Measurements from ENCODE around the gene TRIM8. TPM values are rescaled to one million over a fixed set of nuclear protein-coding genes. Genes with fewer than 3 reads are reported as not detected.

Gene TRIM8
- total and polyA plus RNA-seq, 9 of the 15 experiments (the other 6 are each of a cell fraction or from before 2014, with no cell fraction given), result 1.7 to 26.0 (median 9.1) TPM

DNA sequence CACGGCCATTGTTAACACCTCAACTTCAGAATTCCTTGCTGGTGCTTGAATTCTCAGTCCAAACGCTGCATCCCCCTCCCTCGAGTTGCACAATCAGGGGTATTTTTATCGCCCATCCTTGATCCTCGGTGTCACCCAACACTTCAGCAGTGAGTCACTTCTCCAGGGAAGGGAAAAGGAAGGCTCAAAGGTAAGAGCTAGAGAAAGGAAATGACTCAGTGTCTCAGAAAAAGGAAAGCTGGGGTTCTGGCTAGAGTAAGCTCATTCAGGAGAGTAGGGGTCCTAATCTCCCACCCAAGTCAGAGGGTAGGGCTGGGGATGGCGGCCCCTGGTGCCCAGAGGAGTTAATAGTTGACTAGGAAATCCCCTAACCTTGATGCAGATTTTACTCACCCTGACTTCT lies 39.8 kb upstream of the TRIM8 start:
- ATAC-seq (no peak), DNase-seq (ENCODE audit: extremely low read depth in 1 of 4, low spot score in 3 of 4) (peak in 2 of 4 experiments; percentile 54 to 56), FAIRE-seq (peak; percentile 82)
- Histone ChIP-seq H3K4me1 (replicated peaks in 1 of 2; ENCODE audit: control insufficient read depth in 2 of 2, insufficient read depth in 2 of 2, low read length in 2 of 2) (peaks cover 23 to 33% of the 10 kb centered on the region in 2 experiments), H2AFZ (ENCODE audit: low read depth, low read length) (no peak overlapping the region), H3K9me1 (ENCODE audit: control insufficient read depth, insufficient read depth, low read length) (no peaks in the 10 kb centered on the region), H4K20me1 (replicated peaks; ENCODE audit: control insufficient read depth, insufficient read depth, low read length) (no peaks in the 10 kb centered on the region), H3K27ac (ENCODE audit: extremely low read depth, low read depth, low read length) (peak overlapping the region; percentile 5; the same call in 1 of the 3 replicates), H3K27me3 (ENCODE audit: control insufficient read depth in 2 of 2, insufficient read depth in 2 of 2, low read length in 2 of 2) (no peaks in the 10 kb centered on the region), H3K79me2 (ENCODE audit: control insufficient read depth, insufficient read depth, low read length) (no peaks in the 10 kb centered on the region), H3K9me3 (replicated peaks; ENCODE audit: control insufficient read depth, insufficient read depth, low read depth, low read length) (no peaks in the 10 kb centered on the region), H3K36me3 (ENCODE audit: control insufficient read depth, insufficient read depth, low read length) (peaks cover 7% of the 10 kb centered on the region; the same call in 1 of the 3 replicates), H3K4me2 (ENCODE audit: insufficient read depth, low read length) (no peak overlapping the region), H3K9ac (ENCODE audit: insufficient read depth in 1 of 2, low read depth in 2 of 2, low read length in 2 of 2) (no peak overlapping the region), H3K4me3 (no peak overlapping the region)
- ChIA-PET CTCF (ENCODE audit: low intra/inter-chr PET ratio) (interaction anchor here (0.6 kb wide), 1 partner anchor 763 kb away, joined by 3 read pairs; no protein-coding TSS in a partner anchor), POLR2A (no interaction called here)
- in situ Hi-C loops (cut with MboI) (loop anchor here (25.0 kb wide), 1 partner anchor 767 kb away; the partner anchor contains the start of gene KCNIP2), intact Hi-C loops (cut with micrococcal nuclease) (no loop called here)
- WGBS (ENCODE audit: insufficient coverage, low coverage, missing lambda C conversion rate), result 24% methylated on average over 6 of the region's 6 CpGs
- no TSS peak for BruUV-seq (replicated peaks)
- TF ChIP-seq ZNF253 (CRISPR knock-in tag; conservative IDR thresholded peaks at IDR 0.05) (no peak), ARID1B (IDR thresholded peaks at IDR 0.05) (peak; percentile 73), CEBPZ (IDR thresholded peaks at IDR 0.05; ENCODE audit: borderline replicate concordance, low read depth, low read length) (no peak), SIRT6 (IDR thresholded peaks at IDR 0.05; ENCODE audit: low read depth, low read length) (no peak), TAF1 (IDR thresholded peaks at IDR 0.05; ENCODE audit: control insufficient read depth, extremely low read depth, insufficient read depth, low read length, severe bottlenecking) (no peak), SNRNP70 (optimal IDR thresholded peaks at IDR 0.05; ENCODE audit: low read depth, low read length) (no peak), KDM1A (IDR thresholded peaks at IDR 0.05) (0 out of 4 replicates have a peak, but pooled peaks of 1 of the 2 experiments have one; percentile 37), PRDM10 (IDR thresholded peaks at IDR 0.05; ENCODE audit: partially characterized antibody) (peak; percentile 50), VEZF1 (CRISPR knock-in tag; IDR thresholded peaks at IDR 0.05) (0 out of 2 replicates have a peak, but pooled peaks have one; percentile 14)
- TF ChIP-seq, protein P1, sequence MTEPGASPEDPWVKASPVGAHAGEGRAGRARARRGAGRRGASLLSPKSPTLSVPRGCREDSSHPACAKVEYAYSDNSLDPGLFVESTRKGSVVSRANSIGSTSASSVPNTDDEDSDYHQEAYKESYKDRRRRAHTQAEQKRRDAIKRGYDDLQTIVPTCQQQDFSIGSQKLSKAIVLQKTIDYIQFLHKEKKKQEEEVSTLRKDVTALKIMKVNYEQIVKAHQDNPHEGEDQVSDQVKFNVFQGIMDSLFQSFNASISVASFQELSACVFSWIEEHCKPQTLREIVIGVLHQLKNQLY (CRISPR knock-in tag; conservative IDR thresholded peaks at IDR 0.05), result no peak
- TF ChIP-seq, protein P2, sequence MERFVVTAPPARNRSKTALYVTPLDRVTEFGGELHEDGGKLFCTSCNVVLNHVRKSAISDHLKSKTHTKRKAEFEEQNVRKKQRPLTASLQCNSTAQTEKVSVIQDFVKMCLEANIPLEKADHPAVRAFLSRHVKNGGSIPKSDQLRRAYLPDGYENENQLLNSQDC (CRISPR knock-in tag; IDR thresholded peaks at IDR 0.05), result no peak
